GM12872 (cell line): ENCODE results near the gene GRPEL2.
A peak's percentile ranks its signal among the peaks of the same experiment; 100 is the strongest.

Experiments
- CTCF ChIP-seq: IDR thresholded peaks from 3 replicates; pipeline ENCODE4 v1.5.1; 2011; ENCODE audit warnings: low read depth, mild to moderate bottlenecking, low read length, moderate library complexity; ENCODE audit not compliant: insufficient read depth

Gene GRPEL2

GRCh38 chr5:149378241-149378820 is 33.0 kb downstream of the GRPEL2 start:
- TF ChIP-seq CTCF, result no peak

- TF ChIP-seq CTCF, result no peak
These were observed 34.0 kb downstream of the GRPEL2 start, which contains the start of gene IL17B for GRCh38 chr5:149379177-149379761. Gene IL17B (minus strand): TSS chr5:149379292. CDS start chr5:149379225, 67 bp downstream.

DNA sequence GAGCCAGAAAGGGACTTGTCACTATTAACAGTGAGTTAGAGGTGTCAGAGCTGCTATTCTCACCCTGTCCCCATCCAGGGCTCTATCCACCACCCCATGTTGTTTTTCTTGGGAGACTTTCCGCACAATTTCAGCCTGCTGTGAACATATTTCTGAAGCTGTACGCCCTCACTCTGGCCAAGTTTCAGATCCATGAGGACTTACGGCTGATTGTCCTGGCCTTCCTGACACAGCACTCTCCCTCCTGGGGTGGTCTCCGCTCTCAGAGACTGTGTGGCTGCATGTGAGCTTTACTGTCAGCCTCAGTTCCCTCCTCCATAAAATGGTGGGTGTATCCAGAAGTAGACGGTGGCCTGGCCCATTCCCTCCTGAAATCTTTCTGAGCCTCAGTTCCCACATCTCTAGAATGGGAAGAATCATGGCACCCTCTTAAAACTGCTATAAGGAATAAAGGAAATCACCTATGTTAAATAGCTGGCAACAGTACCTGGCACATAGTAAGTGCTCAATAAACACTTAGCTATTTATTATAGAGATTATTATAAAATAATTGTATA is 34.6 kb downstream of the GRPEL2 start:
- TF ChIP-seq CTCF, result no peak

DNA sequence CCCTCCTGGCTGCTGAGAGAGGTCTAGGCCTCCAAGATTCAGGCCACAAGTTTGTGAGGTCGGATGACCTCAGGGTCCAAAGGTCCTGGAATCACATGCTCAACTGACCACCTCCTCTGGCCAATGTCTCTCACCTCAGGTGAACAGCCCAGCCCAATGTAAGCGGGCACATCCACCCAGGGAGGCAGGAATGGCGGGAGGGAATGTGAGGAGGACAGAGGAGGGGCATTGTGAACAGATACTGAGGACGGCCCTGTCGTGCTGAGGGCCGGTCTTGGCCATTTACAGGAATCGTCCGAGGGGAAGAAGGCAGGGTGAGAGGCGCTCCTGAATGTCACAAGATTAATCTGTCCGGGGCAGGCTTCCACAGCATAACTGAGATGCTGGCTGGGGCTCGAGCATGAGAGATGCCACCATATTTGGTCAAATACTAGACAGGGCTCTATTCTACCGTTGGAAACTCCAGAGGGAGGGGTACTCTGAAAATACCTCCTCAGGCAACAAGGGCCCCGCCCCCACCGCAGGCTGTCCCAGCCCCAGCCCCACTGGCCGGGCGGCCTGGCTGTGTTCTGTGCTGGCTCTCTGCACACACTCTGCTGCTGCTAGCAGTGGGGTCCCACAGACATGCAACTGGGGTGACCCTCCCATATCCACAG is 35.3 kb downstream of the GRPEL2 start:
- TF ChIP-seq CTCF, result no peak

GRCh38 chr5:149381261-149381985 is 36.1 kb downstream of the GRPEL2 start:
- TF ChIP-seq CTCF, result no peak

- peak; percentile 95 for TF ChIP-seq CTCF
These were observed 36.7 kb downstream of the GRPEL2 start for GRCh38 chr5:149381986-149382338.
